ENCODE results near the gene VTN.
"Not testable (repeated sequence)": the region's sequence is repeated elsewhere in the genome, so short reads cannot be mapped to it uniquely, and the experiment has no call there.

VTN gene

GRCh38 chr17:28343491-28343932 lies 26.6 kb downstream of the VTN start:
- DNase-seq (ENCODE audit: low read depth in 1 of 2, low spot score in 1 of 2), result no peak

DNA sequence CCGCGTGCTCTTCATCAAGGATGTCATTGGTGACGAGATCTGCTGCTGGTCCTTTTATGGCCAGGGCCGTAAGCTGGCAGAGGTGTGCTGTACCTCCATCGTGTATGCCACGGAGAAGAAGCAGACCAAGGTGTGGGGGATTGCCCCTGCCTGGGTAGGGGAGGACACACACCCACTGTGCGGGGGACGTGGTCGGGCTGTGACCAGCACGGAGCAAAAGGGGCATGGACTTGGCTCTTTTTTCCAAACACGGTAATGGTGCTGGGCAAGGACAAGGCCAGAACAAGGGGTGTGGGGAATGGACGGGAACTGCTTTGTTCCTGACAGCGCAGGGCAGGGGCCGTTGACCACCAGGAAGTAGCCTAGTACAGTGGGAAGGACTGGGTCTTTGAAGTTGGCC lies 27.8 kb downstream of the VTN start:
- no peak for DNase-seq (ENCODE audit: low read depth in 1 of 2, low spot score in 1 of 2)

GRCh38 chr17:28341516-28341915 lies 28.6 kb downstream of the VTN start:
- DNase-seq (ENCODE audit: low read depth in 1 of 2, low spot score in 1 of 2), result no peak

DNA sequence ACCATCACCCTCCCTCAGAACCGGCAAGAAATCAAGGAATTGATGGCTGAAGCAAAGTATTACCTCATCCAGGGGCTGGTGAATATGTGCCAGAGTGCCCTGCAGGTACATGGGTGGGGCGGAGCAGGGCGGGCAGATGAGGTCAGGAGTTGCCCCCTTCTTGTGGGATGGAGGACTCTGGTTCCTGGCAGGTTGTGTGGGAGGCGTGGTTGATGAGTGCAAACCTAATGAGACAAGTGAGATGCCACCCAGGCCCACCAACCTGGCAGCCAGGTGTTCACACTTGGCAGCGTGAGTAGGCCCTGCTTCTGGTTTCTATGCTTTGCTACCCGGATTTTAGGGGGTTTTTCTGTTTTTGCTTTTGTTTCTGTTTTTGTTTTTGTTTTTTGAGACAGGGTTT lies 29.7 kb downstream of the VTN start:
- DNase-seq (ENCODE audit: low read depth in 1 of 2, low spot score in 1 of 2), result no peak

- DNase-seq (ENCODE audit: low read depth in 1 of 2, low spot score in 1 of 2), result no peak
These were observed 30.7 kb downstream of the VTN start for GRCh38 chr17:28339431-28339830.

DNA sequence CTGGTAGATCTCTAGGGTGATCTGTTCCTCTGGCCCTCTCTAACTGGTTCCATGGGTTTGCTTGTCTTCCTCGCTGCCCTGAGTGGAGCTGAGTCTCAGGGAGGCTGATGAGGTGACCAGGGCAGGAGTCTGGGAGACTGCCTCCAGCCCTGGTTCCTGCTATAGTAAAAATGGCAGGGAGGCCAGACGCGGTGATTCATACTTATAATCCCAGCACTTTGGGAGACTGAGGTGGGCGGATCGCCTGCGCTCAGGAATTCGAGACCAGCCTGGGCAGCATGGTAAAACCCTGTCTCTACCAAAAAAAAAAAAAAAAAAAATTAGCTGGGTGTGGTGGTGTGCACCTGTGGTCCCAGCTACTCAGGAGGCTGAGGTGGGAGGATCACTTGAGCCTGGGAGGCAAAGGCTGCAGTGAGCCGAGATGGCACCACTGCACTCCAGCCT lies 31.3 kb downstream of the VTN start:
- DNase-seq (ENCODE audit: low read depth in 1 of 2, low spot score in 1 of 2), result not testable (repeated sequence)

DNA sequence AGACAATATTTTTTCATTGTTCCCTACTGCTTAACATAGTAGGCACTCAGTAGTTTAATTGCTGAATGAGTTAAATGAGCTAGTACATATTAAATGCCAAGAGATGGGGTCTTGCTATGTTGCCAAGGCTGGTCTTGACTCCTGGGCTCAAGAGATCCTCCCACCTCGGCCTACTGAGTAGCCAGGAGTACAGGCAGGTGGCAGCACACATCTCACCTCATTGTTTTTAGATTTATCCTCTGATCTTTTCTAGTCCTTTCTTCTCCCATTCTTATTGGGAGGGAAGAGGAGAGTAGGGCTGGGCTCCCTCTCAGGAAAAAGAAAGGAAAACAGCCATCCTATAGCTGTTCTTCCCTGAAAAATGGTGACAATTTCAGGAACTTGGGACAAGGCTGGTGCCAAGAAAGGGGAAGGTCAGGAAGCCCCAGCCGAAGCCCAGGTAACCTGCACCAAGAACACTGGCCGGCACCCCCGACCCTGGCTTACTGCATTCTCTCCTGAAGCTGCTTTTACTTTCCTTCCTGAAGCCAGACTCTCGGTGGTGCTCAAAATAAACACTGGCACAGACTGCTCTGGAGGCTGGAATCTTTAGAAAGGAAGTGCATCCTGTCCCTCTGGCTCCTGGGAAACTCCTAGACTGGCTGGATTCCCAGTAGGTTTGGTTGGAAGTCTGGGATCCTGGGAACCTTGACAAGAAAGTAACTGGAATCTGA lies 31.9 kb downstream of the VTN start:
- DNase-seq (ENCODE audit: low read depth in 1 of 2, low spot score in 1 of 2), result no peak

DNA sequence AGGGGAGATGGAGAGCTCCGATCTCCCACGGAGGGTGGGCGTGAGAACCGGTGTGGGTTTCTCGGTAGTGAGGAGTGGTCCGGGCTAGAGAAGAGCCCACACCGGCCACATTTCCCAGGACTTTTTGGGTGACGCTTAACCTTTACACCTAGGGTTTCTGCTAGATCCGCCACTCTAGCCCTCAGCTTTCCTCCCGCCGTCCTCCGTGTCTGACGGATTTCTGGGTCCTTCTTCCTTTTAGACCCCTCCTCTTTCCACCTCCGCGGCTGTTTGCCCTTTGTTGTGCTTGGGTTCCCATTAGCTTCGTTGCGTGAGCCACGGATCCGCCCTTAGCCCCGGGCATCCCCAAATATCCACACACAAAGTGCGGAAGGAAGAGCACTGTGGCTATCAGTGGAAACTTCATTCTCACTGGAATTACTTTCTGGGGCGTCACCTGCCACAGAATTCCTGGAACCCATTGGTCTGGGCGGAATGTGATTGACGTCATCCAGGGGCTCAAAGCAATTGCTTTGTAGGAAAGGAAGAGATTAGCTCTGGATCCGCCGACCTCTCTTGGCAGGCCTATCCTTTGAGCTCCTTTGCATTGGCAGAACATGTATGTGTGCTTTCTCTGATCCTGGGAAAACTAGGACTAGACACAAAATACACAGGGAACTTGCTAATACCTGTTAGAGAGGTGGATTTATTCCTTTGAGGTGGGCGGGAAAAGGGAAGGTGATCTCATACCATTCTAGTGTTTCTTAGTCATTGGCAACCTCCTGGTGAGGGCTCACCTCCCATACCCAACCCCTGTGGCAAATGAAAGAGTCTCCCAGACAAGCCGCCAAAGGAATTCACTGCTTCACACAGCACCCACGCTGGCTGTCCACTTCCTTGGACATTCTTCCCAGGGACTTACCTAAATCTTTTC lies 33.9 kb downstream of the VTN start:
- no peak for DNase-seq (ENCODE audit: low read depth in 1 of 2, low spot score in 1 of 2)

- DNase-seq (ENCODE audit: low read depth in 1 of 2, low spot score in 1 of 2), result peak; percentile 88 to 94
These were observed 34.7 kb downstream of the VTN start, which contains the start of the genes IFT20 and TNFAIP1 for GRCh38 chr17:28335201-28335958. IFT20 (minus strand) TSS chr17:28335472; CDS start chr17:28331985, 3,487 bp downstream. TNFAIP1 (plus strand) TSS chr17:28335761; CDS start chr17:28339522, 3,761 bp downstream.

GRCh38 chr17:28334666-28335200 lies 35.4 kb downstream of the VTN start:
- DNase-seq (ENCODE audit: low read depth in 1 of 2, low spot score in 1 of 2), result no peak

GRCh38 chr17:28334171-28334570 lies 35.9 kb downstream of the VTN start:
- DNase-seq (ENCODE audit: low read depth in 1 of 2, low spot score in 1 of 2), result no peak

DNA sequence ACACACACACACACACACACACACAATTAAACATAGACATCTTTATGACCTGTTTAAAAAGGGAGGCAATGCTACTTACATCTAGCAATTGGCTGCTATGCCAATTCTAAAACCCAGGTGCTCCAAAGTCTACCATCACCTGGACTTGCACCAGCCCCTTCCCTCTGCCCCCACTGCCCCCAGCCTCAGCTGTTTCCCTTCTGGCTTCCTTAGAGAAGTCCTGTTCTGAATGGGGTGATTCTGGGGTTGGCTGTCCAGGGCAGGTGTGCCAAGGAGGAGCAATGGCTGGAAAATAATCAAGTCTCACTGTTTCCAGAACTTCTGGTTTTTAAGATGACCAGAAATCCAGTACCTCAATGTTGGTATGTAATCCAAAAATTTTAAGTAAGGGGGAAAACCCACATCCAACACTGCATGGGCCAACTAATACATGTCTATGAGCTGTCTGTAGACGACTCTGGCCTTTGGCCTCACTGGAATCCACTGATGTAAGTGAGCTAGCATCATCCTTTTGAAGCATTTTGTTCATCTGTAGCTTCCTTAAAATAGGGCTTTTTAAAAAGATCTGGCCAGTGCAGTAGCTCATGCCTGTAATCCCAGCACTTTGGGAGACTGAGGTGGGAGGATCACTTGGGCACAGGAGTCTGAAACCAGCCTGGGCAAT lies 36.9 kb downstream of the VTN start:
- DNase-seq (ENCODE audit: low read depth in 1 of 2, low spot score in 1 of 2), result no peak

DNA sequence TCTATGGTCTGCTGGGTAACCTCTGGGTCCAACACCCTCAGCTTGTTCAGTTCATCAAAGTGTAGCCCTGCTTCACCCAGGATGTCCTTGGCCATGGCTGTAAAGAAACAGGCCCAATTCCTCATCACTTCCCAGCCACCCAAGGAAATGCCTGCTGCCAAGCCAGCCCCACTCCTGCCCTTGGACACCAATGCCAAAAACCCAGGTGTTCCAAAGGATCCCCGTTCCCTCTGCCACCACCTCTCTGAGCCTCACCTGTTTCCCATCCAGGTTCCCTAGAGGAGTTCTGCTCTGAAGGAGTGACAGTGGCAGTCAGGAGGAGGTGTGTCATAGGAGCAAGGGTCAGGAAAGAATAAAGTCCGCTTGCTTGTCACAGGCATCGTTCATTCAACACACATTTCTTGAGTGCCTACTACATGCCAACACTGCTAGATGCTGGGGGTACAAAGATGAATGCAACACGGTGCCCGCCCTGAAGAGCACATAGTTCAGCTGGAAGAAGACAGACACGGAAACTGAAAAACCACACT lies 38.2 kb downstream of the VTN start:
- DNase-seq (ENCODE audit: low read depth in 1 of 2, low spot score in 1 of 2), result no peak

DNA sequence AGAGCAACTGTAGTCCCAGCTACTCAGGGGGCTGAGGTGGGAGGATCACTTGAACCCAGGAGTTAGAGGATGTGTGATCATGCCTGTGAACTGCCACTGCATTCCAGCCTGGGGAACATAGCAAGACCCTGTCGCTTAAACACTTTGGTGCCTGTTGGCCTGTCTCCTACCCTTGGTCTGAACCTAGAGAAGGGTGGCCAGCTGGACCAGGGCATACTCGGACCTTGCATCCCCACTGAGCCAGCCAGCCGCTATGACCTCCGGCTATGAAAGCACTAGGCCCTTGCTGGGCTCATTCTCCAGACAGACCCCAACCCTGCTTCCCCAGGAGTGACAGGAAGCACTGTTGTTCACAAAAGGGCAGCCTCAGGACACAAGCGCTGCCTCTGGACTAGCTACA lies 39.4 kb downstream of the VTN start:
- DNase-seq (ENCODE audit: low read depth in 1 of 2, low spot score in 1 of 2), result no peak

DNA sequence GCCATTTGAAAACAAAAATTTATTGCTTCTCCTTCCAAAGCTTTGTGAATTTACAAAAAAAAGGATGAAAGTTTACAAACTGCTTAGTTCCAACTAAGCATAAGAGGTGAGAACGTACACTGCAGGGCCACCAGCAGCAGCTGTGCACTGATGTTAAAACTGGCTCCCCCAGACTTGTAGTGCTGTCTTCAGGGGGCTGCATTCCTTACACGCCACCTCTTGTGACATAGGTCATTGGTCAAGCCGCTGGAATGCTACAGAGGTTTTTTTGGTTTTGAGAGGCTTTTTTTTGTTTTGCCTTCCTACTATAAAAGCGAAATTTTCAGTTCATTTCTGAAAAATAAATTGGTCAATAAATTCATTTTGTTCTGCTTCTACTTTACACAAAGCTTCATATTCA lies 41.8 kb downstream of the VTN start:
- no peak for DNase-seq (ENCODE audit: low read depth in 1 of 2, low spot score in 1 of 2)

DNA sequence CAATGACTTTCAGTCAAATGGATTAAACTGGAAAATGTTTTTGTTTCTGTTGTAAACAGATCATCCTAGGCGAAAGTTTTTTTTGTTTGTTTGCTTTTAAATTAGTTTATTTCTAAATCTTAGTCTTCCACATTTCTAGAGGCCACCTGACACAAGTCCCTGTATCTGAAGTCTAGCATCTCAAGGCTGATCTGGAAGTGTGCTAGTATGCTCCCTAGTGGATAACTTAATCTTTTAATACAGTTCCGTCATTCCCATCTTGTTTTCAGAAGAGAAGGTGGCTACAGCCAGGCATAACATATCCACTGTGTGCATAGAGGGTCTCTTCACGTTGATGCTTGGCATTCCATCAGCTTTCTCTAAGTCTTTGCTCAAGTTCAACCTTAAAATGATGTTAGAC lies 42.4 kb downstream of the VTN start:
- DNase-seq (ENCODE audit: low read depth in 1 of 2, low spot score in 1 of 2), result no peak

GRCh38 chr17:28327031-28327607 lies 43.0 kb downstream of the VTN start:
- DNase-seq (ENCODE audit: low read depth in 1 of 2, low spot score in 1 of 2), result no peak

GRCh38 chr17:28326114-28326513 lies 44.0 kb downstream of the VTN start:
- DNase-seq (ENCODE audit: low read depth in 1 of 2, low spot score in 1 of 2), result no peak

DNA sequence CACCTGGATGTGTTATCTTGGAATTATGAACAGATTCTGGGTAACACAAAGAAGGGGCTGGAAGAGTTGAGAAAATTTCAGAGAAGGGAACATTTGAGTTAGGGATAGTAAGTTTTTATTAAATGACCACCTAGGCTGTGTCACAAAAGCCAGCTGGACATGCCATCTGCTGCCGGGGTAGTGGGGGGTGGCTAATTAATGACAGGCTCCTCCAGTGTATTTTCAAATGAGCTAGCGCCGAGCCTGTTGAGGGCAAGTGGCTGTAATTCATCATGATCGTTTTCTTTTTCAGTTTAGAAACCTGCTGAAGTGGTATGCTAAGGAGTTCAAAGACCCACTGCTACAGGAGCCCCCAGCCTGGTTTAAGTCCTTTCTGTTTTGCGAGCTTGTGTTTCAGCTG lies 44.9 kb downstream of the VTN start:
- no peak for DNase-seq (ENCODE audit: low read depth in 1 of 2, low spot score in 1 of 2)

DNA sequence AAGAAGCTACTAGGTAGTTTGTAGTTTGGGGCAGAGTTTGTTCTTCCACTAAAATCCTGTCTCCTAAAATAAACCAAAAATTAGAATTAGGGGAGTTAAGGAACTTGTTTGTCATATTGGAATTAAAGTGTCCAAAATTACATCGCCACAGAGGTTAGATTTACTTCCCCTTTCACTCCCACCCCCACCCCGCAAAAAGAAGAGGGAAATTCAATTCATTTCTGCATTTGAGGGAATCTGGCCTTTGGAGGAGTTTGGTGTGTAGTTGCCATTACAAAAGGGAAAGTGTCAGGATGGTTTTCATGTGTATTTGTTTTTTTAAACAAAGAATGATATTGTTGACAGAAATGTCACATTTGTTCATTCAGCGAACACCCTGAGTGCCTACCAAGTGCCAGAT lies 45.3 kb downstream of the VTN start:
- DNase-seq (ENCODE audit: low read depth in 1 of 2, low spot score in 1 of 2), result no peak
